Measurements from ENCODE around the gene HEPH. TPM values are rescaled to one million over a fixed set of nuclear protein-coding genes. Genes with fewer than 3 reads are reported as not detected.
A peak's percentile ranks its signal among the peaks of the same experiment; 100 is the strongest.

The HEPH gene
- total and polyA plus RNA-seq, 10 of the 15 experiments (the other 5 are each of a cell fraction or from before 2014, with no cell fraction given), result 0.20 to 1.1 (median 0.49) TPM

GRCh38 chrX:66163447-66163846 lies 600 bp upstream of the HEPH start (continued):
- TF ChIP-seq E4F1 (IDR thresholded peaks at IDR 0.05; ENCODE audit: borderline replicate concordance, partially characterized antibody), result no peak
- peak; percentile 45; the same call in 1 of the 2 replicates for TF ChIP-seq NR2F1 (conservative IDR thresholded peaks at IDR 0.05)
- no peak for TF ChIP-seq LARP7 (IDR thresholded peaks at IDR 0.05)
- no peak for TF ChIP-seq KLF5 (IDR thresholded peaks at IDR 0.05; ENCODE audit: partially characterized antibody)
- no peak for TF ChIP-seq ESRRA (IDR thresholded peaks at IDR 0.05; ENCODE audit: low read length)
- TF ChIP-seq ZBTB4 (CRISPR knock-in tag; IDR thresholded peaks at IDR 0.05), result no peak
- no peak for TF ChIP-seq FOXK2 (IDR thresholded peaks at IDR 0.05)
- no peak for TF ChIP-seq USF2 (IDR thresholded peaks at IDR 0.05; ENCODE audit: borderline replicate concordance, low read depth, low read length)
- no peak for TF ChIP-seq POLR2AphosphoS5 (IDR thresholded peaks at IDR 0.05; ENCODE audit: low read length)
- TF ChIP-seq TCF7 (IDR thresholded peaks at IDR 0.05; ENCODE audit: borderline replicate concordance), result no peak
- TF ChIP-seq DPF2 (IDR thresholded peaks at IDR 0.05), result 0 out of 2 replicates have a peak, but pooled peaks have one; percentile 15
